ENCODE measurements around the gene QRICH1. TPM values are rescaled to one million over a fixed set of nuclear protein-coding genes. Genes with fewer than 3 reads are reported as not detected.

Gene QRICH1
- total RNA-seq, 2 experiments from 2014 or later, result 111 to 132 TPM

DNA sequence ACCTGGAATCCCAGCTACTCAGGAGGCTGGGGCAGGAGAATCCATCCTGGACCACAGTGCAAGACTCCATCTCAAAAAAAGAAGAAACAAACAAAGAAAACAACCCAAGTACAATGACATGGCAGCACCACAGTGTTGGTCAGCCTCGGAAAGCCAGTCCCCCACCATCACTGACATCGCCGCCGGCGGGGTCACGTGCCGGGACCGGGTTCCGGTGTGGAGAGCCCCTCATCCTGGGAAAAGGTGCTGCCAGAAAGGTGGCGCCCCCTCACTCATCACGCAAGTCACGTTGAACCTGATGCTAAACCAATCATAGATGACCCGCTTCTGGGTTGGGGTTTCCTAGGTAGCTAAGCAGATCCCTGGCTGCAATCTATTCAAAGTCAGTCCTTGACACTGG lies 17.8 kb downstream of the QRICH1 start:
- Histone ChIP-seq H3K4me1 (ENCODE audit: insufficient read depth, low read length, poor library complexity, severe bottlenecking) (no peaks in the 10 kb centered on the region), H3K27ac (ENCODE audit: low read depth, low read length, poor library complexity, severe bottlenecking) (no peak overlapping the region), H4K20me1 (ENCODE audit: insufficient read depth, low read length) (no peaks in the 10 kb centered on the region; the same call in 1 of the 2 replicates), H3K79me2 (ENCODE audit: insufficient read depth, low read depth, low read length) (peaks cover 47% of the 10 kb centered on the region), H3K4me3 (ENCODE audit: low read depth, low read length, poor library complexity, severe bottlenecking) (no peak overlapping the region), H2AFZ (ENCODE audit: low read length) (no peak overlapping the region), H3K9me2 (ENCODE audit: insufficient read depth, low read length) (no peaks in the 10 kb centered on the region), H3K4me2 (ENCODE audit: low read length) (no peak overlapping the region), H3K9me3 (ENCODE audit: low read length) (no peaks in the 10 kb centered on the region), H3K36me3 (ENCODE audit: insufficient read depth, low read length) (peaks cover 90% of the 10 kb centered on the region)
- intact Hi-C loops (cut with micrococcal nuclease; ENCODE audit: unreplicated experiment), result no loop called here
- no peak for DNase-seq (ENCODE audit: low spot score)
- CTCF ChIA-PET (ENCODE audit: unreplicated experiment), result no interaction called here
- no TSS peak for BruUV-seq (replicated peaks)
- POLR2A ChIA-PET, result no interaction called here
- TF ChIP-seq CTCF (conservative IDR thresholded peaks at IDR 0.05; ENCODE audit: low read length), result no peak

GRCh38 chr3:49058011-49058410 lies 35.9 kb downstream of the QRICH1 start:
- intact Hi-C loops (cut with micrococcal nuclease; ENCODE audit: unreplicated experiment), result no loop called here
- H3K4me2 ChIP-seq (ENCODE audit: low read length), result no peak overlapping the region
- H3K36me3 ChIP-seq (ENCODE audit: insufficient read depth, low read length), result peaks cover 84% of the 10 kb centered on the region
- no peak for DNase-seq (ENCODE audit: low spot score)
- H3K79me2 ChIP-seq (ENCODE audit: insufficient read depth, low read depth, low read length), result peaks cover 10% of the 10 kb centered on the region; the same call in 1 of the 2 replicates
- no TSS peak for BruUV-seq (replicated peaks)
- H3K9me2 ChIP-seq (ENCODE audit: insufficient read depth, low read length), result no peaks in the 10 kb centered on the region
- no peak for TF ChIP-seq CTCF (conservative IDR thresholded peaks at IDR 0.05; ENCODE audit: low read length)
- no peak for TF ChIP-seq EZH2phosphoT487 (IDR thresholded peaks at IDR 0.05; ENCODE audit: borderline replicate concordance, low read depth, low read length)
- H3K4me1 ChIP-seq (ENCODE audit: insufficient read depth, low read length, poor library complexity, severe bottlenecking), result no peaks in the 10 kb centered on the region
- no peak overlapping the region for H2AFZ ChIP-seq (ENCODE audit: low read length)
- no peak overlapping the region for H3K27ac ChIP-seq (ENCODE audit: low read depth, low read length, poor library complexity, severe bottlenecking)
- no peaks in the 10 kb centered on the region for H3K9me3 ChIP-seq (ENCODE audit: low read length)
- CTCF ChIA-PET (ENCODE audit: unreplicated experiment), result no interaction called here
- H4K20me1 ChIP-seq (ENCODE audit: insufficient read depth, low read length), result no peaks in the 10 kb centered on the region
- POLR2A ChIA-PET, result interaction anchor here (0.7 kb wide), 1 partner anchor 105 kb away, joined by 3 read pairs; no protein-coding TSS in a partner anchor
- no peak overlapping the region for H3K4me3 ChIP-seq (ENCODE audit: low read depth, low read length, poor library complexity, severe bottlenecking)

DNA sequence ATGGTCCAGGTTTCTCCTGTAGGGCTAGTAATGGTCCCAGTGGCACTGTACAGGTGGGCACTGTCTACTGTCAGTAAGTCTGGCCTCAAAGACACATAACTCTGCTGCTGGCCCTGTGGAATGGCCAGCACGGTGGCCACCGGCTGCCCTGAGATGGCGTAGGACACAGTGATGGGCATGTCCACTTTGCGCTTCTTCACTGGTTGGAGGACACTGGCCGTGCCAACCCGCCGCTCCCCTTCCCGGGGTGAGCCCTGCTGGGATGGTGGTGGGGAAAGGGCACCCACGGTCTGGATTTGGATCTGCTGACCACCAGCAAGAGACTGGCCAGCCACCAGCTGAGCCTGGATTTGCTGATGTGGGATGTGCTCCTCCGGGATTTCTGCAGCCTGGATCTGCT lies 36.6 kb downstream of the QRICH1 start:
- Histone ChIP-seq H4K20me1 (ENCODE audit: insufficient read depth, low read length) (no peaks in the 10 kb centered on the region), H3K36me3 (ENCODE audit: insufficient read depth, low read length) (peaks cover 83% of the 10 kb centered on the region), H3K9me3 (ENCODE audit: low read length) (no peaks in the 10 kb centered on the region), H3K4me1 (ENCODE audit: insufficient read depth, low read length, poor library complexity, severe bottlenecking) (no peaks in the 10 kb centered on the region), H3K9me2 (ENCODE audit: insufficient read depth, low read length) (no peaks in the 10 kb centered on the region), H3K4me2 (ENCODE audit: low read length) (no peak overlapping the region), H3K79me2 (ENCODE audit: insufficient read depth, low read depth, low read length) (peaks cover 10% of the 10 kb centered on the region; the same call in 1 of the 2 replicates), H2AFZ (ENCODE audit: low read length) (no peak overlapping the region), H3K4me3 (ENCODE audit: low read depth, low read length, poor library complexity, severe bottlenecking) (no peak overlapping the region), H3K27ac (ENCODE audit: low read depth, low read length, poor library complexity, severe bottlenecking) (no peak overlapping the region)
- BruUV-seq (replicated peaks), result no TSS peak
- intact Hi-C loops (cut with micrococcal nuclease; ENCODE audit: unreplicated experiment), result no loop called here
- POLR2A ChIA-PET, result no interaction called here
- CTCF ChIA-PET (ENCODE audit: unreplicated experiment), result no interaction called here
- TF ChIP-seq CTCF (conservative IDR thresholded peaks at IDR 0.05; ENCODE audit: low read length) (no peak), EZH2phosphoT487 (IDR thresholded peaks at IDR 0.05; ENCODE audit: borderline replicate concordance, low read depth, low read length) (no peak)
- DNase-seq (ENCODE audit: low spot score), result no peak
